Measurements from ENCODE around the gene MED4. TPM values are rescaled to one million over a fixed set of nuclear protein-coding genes. Genes with fewer than 3 reads are reported as not detected.

The MED4 gene
- total RNA-seq, 1 experiment from 2014 or later = 51.7 TPM

- H3K27ac ChIP-seq (ENCODE audit: low read depth, low read length, poor library complexity, severe bottlenecking) = no peak overlapping the region
- H3K4me1 ChIP-seq (ENCODE audit: insufficient read depth, low read length, poor library complexity, severe bottlenecking) = no peaks in the 10 kb centered on the region
- POLR2A ChIA-PET (ENCODE audit: low non-redundant PET) = no interaction called here
- BruUV-seq (replicated peaks) = no TSS peak
- no peaks in the 10 kb centered on the region for H3K27me3 ChIP-seq (replicated peaks; ENCODE audit: insufficient read depth, low read depth, low read length, poor library complexity)
- H3K9me3 ChIP-seq (ENCODE audit: low read depth, low read length, poor library complexity, severe bottlenecking) = peaks cover 13% of the 10 kb centered on the region
- CTCF ChIA-PET = no interaction called here
- intact Hi-C loops (cut with micrococcal nuclease; ENCODE audit: unreplicated experiment) = no loop called here
- H3K36me3 ChIP-seq (ENCODE audit: insufficient read depth, low read length, poor library complexity, severe bottlenecking) = no peaks in the 10 kb centered on the region
- DNase-seq (ENCODE audit: low spot score) = no peak
- TF ChIP-seq, protein P1, sequence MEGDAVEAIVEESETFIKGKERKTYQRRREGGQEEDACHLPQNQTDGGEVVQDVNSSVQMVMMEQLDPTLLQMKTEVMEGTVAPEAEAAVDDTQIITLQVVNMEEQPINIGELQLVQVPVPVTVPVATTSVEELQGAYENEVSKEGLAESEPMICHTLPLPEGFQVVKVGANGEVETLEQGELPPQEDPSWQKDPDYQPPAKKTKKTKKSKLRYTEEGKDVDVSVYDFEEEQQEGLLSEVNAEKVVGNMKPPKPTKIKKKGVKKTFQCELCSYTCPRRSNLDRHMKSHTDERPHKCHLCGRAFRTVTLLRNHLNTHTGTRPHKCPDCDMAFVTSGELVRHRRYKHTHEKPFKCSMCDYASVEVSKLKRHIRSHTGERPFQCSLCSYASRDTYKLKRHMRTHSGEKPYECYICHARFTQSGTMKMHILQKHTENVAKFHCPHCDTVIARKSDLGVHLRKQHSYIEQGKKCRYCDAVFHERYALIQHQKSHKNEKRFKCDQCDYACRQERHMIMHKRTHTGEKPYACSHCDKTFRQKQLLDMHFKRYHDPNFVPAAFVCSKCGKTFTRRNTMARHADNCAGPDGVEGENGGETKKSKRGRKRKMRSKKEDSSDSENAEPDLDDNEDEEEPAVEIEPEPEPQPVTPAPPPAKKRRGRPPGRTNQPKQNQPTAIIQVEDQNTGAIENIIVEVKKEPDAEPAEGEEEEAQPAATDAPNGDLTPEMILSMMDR (conservative IDR thresholded peaks at IDR 0.05; ENCODE audit: low read depth, low read length) = no peak
- TF ChIP-seq EZH2 (IDR thresholded peaks at IDR 0.05; ENCODE audit: borderline replicate concordance, low read depth, low read length, poor library complexity, severe bottlenecking) = no peak
- H3K4me3 ChIP-seq (ENCODE audit: low read depth, low read length, poor library complexity, severe bottlenecking) = no peak overlapping the region
These were observed 65.0 kb downstream of the MED4 start for GRCh38 chr13:48029859-48030258.

DNA sequence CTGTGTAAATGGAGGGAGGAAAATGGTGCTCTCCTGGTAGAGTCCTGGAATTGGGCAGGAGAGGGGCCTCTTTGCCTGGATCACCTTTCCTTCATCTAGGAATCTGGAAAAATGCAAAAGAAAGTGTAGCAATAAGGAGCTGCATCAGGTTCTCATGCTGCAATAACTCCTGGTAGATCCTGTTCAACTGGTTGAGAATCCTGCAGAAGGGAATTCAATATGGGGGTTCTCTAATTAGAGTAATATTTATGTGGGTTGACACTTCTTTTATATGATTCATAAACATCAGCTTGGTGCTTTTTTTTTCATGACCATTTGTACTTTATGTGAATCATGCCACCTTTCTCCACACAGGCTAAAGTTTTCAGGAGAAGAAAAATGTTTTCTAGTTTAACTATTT, 66.8 kb downstream of the MED4 start:
- TF ChIP-seq EZH2 (IDR thresholded peaks at IDR 0.05; ENCODE audit: borderline replicate concordance, low read depth, low read length, poor library complexity, severe bottlenecking) = no peak
- TF ChIP-seq, protein P1 (conservative IDR thresholded peaks at IDR 0.05; ENCODE audit: low read depth, low read length) = no peak
- ChIA-PET POLR2A (ENCODE audit: low non-redundant PET) (no interaction called here), CTCF (no interaction called here)
- Histone ChIP-seq H3K4me1 (ENCODE audit: insufficient read depth, low read length, poor library complexity, severe bottlenecking) (no peaks in the 10 kb centered on the region), H3K27ac (ENCODE audit: low read depth, low read length, poor library complexity, severe bottlenecking) (no peak overlapping the region), H3K4me3 (ENCODE audit: low read depth, low read length, poor library complexity, severe bottlenecking) (no peak overlapping the region), H3K27me3 (replicated peaks; ENCODE audit: insufficient read depth, low read depth, low read length, poor library complexity) (no peaks in the 10 kb centered on the region), H3K36me3 (ENCODE audit: insufficient read depth, low read length, poor library complexity, severe bottlenecking) (no peaks in the 10 kb centered on the region), H3K9me3 (ENCODE audit: low read depth, low read length, poor library complexity, severe bottlenecking) (peaks cover 13% of the 10 kb centered on the region)
- intact Hi-C loops (cut with micrococcal nuclease; ENCODE audit: unreplicated experiment) = no loop called here
- BruUV-seq (replicated peaks) = no TSS peak
- DNase-seq (ENCODE audit: low spot score) = no peak

Other genes with a start within 250 kb of the MED4 start
- 32.8 and 36.6 TPM in 2 replicates for gene SUCLA2, start 93.8 kb downstream of the MED4 start, total RNA-seq (2021)
- gene NUDT15, start 57.4 kb downstream of the MED4 start, total RNA-seq (2021) = 48.6 and 52.2 TPM in 2 replicates
- 168 and 190 TPM in 2 replicates for gene ITM2B, start 138.1 kb upstream of the MED4 start, total RNA-seq (2021)
- 52.9 and 57.1 TPM in 2 replicates for gene RB1, start 208.6 kb upstream of the MED4 start, total RNA-seq (2021)

Data from A673 (cell line).